HG03439 (cell line): ENCODE measurements around the gene IL1RAPL2.
A peak's percentile ranks its signal among the peaks of the same experiment; 100 is the strongest.
"Not testable (repeated sequence)": the region's sequence is repeated elsewhere in the genome, so short reads cannot be mapped to it uniquely, and the experiment has no call there.

Experiments used
- ATAC-seq: cut with Tn5 transposase; IDR thresholded peaks from one replicate; pipeline ENCODE4 v1.9.1; 2021; ENCODE audit warnings: mild to moderate bottlenecking, moderate library complexity; ENCODE audit not compliant: unreplicated experiment

IL1RAPL2 gene

DNA sequence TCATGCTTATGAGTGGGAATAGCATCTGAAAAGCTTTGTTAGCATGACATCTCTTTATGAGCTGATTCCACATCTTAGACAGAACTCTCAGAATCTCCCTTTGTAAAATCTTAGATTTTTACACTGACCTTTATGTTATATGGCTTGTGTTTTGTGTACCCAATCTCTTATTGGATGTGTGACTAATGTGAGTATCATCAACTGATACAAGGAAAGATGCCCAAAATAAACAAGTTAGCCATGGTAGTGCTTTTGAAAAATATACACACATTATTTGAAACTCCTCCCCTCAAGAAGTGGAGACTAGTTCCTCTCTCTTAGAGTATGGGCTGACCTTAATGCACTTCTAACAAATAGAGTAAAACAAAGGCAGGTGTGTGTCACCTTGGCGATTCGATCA lies 1096.2 kb downstream of the IL1RAPL2 start:
- ATAC-seq, result no peak

DNA sequence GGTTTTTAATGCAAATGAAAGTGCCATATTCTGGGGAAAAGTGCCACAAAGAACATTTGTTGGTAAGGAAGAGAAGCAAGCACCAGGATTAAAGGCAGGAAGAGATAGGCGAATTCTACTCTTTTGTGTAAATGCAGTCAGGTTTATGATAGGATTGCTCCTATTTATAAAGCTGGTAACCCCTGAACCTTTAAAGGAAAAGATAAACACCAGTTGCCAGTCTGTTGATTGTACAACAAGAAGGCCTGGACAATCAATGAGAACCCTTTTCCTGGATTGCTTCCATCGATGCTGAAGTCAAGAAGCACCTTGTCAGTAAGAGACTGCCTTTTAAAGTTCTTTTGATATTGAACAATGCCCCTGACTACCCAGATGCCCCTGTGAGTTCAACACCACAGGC lies 1098.2 kb downstream of the IL1RAPL2 start:
- ATAC-seq, result no peak

GRCh38 chrX:105684288-105684687 lies 1118.3 kb downstream of the IL1RAPL2 start:
- not testable (repeated sequence) for ATAC-seq

DNA sequence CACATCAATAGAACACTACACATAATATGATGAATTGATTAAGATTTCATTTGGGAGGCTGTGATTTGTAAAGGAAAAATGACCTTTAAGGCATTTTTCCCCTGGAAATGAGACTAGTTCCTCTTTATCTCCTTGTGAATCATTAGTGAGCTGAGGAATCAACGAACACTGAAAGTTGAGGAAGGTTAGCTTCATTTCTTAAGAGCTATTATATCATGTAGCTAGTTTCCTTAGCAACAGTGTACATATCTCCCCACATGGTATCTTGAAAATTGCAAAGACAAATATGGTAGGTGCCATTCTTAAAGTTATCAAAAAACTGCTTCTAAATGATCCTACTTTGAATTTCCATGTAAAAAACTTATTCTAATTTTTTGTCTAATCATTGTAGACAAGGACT lies 1128.8 kb downstream of the IL1RAPL2 start:
- no peak for ATAC-seq

- ATAC-seq, result no peak
Observed at GRCh38 chrX:105695451-105695850, 1129.5 kb downstream of the IL1RAPL2 start.

GRCh38 chrX:105696870-105697269 lies 1130.9 kb downstream of the IL1RAPL2 start:
- ATAC-seq, result no peak

DNA sequence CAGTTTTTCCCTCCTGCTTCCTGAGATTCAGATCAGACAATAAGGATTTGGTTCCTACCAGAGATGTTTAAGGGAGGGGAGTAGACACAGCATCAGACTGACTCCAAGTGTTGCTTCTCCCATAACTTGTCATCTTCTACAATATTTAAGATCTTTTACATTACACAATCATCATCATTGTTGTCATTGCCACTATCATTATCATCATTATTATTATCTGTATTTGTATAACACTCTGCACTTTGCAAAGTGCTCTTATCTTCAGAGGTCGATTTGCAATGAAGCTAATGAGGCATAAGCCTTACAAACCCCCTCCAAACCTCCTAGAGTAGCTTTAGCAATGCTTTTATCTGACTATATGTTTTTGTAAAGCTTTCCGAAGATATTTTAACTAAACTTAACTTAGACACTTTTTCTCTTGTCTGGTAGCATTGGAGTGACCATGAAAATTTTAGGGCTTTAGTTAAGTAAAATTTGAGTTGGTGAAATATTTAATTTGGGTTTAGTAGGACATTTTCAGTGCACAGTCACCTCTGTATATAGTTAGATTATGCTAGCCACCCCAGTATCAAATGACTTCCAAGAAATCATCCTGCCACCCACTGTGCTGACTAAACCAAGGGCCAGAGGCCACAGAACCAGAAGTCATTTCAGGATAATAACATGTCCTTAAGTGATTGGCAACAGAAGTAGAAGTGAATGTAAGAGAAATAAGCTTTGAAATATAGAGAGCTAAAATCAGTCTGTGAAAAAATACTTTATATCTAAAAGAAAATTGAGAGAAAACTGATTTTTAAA lies 1132.2 kb downstream of the IL1RAPL2 start:
- ATAC-seq, result no peak

GRCh38 chrX:105700331-105700730 lies 1134.3 kb downstream of the IL1RAPL2 start:
- no peak for ATAC-seq

DNA sequence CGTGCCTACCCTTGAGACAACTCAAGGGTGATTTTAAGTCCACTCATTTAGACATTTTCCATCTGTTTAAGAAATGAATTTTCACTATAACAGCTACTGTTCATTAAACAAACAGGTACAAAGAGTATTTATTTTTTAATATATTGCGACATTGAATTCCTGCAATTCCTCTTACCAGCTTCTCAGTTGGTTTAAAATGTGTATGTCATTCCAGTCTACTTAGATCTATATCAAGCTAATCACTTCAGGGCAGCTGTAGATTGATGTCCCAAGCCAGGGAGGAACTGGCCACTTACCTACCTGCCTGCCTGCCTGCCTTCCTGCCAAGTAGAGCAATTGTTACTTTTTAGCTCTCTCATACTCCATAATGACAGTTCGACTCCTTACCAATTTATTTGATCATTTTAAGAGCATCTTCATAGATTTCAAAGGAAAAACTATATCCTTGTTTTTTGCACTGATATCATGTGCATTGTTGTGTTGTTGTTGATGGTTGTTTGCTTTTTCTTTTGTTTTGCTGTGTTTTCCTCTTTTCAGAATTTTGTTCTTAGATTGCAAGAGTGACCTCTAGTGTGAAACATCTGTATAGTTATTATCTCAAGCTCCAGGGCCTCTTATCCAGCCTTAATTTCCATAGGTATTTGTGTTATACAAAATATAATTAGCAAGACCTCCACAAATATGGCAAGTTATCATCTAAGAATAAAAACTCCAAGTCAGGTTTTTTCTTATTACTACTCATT lies 1135.5 kb downstream of the IL1RAPL2 start:
- no peak for ATAC-seq

- no peak for ATAC-seq
Observed at GRCh38 chrX:105703876-105704275, 1137.9 kb downstream of the IL1RAPL2 start.

GRCh38 chrX:105706041-105706440 lies 1140.0 kb downstream of the IL1RAPL2 start:
- no peak for ATAC-seq

GRCh38 chrX:105711805-105712204 lies 1145.8 kb downstream of the IL1RAPL2 start:
- ATAC-seq, result no peak

- no peak for ATAC-seq
Observed at GRCh38 chrX:105715746-105716145, 1149.7 kb downstream of the IL1RAPL2 start.

GRCh38 chrX:105723966-105724735 lies 1158.2 kb downstream of the IL1RAPL2 start:
- ATAC-seq, result no peak

DNA sequence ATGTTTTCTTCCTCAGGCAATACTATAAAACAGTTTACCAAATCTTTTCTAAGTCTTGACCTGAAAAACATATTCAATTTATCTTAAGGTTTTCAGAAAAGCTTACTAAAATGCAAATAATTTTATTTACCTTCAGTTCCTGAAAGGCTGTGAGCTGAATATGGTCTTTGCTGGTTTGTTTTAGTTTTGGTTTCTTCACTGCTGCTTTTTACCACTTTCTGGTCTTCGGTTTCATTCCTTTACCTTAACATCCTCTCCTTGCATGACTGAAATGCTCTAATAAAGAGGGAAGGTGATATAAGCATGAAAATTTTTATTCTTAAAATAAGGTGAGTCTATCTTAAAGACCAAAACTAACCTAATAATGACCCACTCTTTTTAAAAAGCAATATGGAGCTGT lies 1159.2 kb downstream of the IL1RAPL2 start:
- peak; percentile 70 for ATAC-seq

- no peak for ATAC-seq
Observed at GRCh38 chrX:105738162-105738561, 1172.2 kb downstream of the IL1RAPL2 start.

DNA sequence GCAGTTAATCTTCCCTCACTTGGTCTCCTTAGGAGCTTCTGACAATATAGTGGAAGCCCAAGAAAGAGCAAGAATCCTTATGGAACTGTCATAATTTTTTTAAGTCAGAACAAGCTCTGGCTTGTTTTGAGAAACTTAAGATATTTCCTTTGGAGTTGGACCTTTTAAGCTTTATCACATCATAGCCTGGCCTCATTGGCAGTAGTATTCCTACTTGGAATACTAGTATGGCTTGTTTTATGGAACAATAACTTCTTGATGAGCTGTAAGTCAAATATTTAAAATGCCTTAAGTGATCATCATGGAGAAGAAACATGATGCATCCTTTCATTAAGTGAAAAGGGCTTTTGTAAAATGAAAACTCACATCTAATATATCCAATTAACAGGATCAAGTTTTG lies 1178.3 kb downstream of the IL1RAPL2 start:
- ATAC-seq, result no peak

DNA sequence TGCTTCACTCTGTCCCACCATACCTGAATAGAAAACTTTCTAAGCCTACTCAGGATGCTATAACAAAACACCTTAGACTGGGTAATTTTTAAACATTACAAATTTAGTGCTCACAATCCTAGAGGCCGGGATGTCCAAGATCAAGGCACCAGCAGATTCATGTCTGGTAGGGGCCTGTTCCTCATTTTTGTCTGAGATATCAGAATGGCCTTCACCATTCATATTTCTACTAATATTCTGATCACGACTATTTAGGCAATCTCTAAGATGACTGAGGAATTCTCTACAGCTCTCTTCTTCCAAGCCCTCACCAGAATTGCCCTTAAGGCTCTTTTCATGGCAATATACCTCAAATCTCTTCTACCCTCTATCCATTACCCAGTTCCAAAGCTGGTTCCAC lies 1178.9 kb downstream of the IL1RAPL2 start:
- ATAC-seq, result no peak

GRCh38 chrX:105745863-105746262 lies 1179.9 kb downstream of the IL1RAPL2 start:
- ATAC-seq, result no peak

GRCh38 chrX:105752338-105752956 lies 1186.4 kb downstream of the IL1RAPL2 start:
- no peak for ATAC-seq

DNA sequence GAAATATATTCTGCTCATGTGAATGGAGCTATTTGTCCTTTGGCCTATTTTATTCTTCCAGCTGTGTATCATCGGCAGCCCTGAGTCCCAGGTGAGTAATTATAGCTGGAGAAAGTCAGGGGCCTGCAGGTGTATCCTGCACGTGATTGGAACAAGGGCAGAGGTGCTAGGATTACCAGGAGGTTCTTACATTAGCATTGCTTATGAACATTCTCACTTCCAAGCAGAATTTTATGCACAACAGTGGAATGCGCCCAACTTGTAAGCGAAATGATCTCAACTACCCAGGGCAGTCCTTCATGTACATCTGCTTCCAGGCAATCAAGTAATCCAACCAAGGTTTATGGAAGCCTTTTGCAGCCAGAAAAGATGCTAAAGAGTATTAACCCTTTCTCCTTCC lies 1187.4 kb downstream of the IL1RAPL2 start:
- ATAC-seq, result no peak
